Stimulated activated CD4-positive, alpha-beta T cell treated with anti-CD3 and anti-CD28 coated beads, Interleukin-1b, Interleukin-23, amount 100 ng/mL, for 24 hours (primary cell): Measurements from ENCODE around the gene QDPR.

Experiments used
- DNase-seq, 4 experiments: peaks; one replicate each; pipeline ENCODE4 v3.0.0-alpha.2; 2020; ENCODE audit warnings: low read depth in 4 of 4, low spot score in 1 of 4

QDPR gene

DNA sequence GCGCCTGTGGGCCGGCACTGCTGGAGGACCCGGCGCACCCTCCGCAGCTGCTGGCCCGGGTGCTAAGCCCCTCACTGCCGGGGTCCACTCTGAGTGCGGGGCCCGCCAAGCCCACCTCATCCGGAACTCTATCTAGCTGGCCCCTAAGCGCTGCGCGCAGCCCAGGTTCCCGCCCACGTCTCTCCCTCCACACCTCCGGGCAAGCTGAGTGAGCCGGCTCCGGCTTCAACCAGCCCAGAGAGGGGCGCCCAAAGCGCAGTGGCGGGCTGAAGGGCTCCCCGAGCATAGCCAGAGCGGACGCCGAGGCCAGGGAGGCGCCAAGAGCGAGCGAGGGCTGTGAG lies 75.2 kb downstream of the QDPR start:
- no peak for DNase-seq
